Muscle of leg (tissue), 11 donors: ENCODE data around the gene C2orf80. TPM values are rescaled to one million over a fixed set of nuclear protein-coding genes. Genes with fewer than 3 reads are reported as not detected.
"Not testable (repeated sequence)": the region's sequence is repeated elsewhere in the genome, so short reads cannot be mapped to it uniquely, and the experiment has no call there.

ENCODE experiments used
- DNase-seq: peaks from one replicate; pipeline ENCODE4 v3.0.0; 2013
- H3K27ac ChIP-seq: one replicate; pipeline ENCODE4 v1.5.1; 2013; ENCODE audit warnings: mild to moderate bottlenecking, low read length, control low read depth
- H3K27me3 ChIP-seq: one replicate; pipeline ENCODE4 v1.6.1; 2013; ENCODE audit warnings: low read length; ENCODE audit not compliant: control insufficient read depth, insufficient read depth
- H3K36me3 ChIP-seq: one replicate; pipeline ENCODE4 v1.6.1; 2013; ENCODE audit warnings: low read length; ENCODE audit not compliant: control insufficient read depth, insufficient read depth
- H3K4me1 ChIP-seq: one replicate; pipeline ENCODE4 v1.6.1; 2013; ENCODE audit warnings: low read length; ENCODE audit not compliant: control insufficient read depth, insufficient read depth
- H3K4me3 ChIP-seq: one replicate; pipeline ENCODE4 v1.5.1; 2013; ENCODE audit warnings: low read length, control low read depth
- H3K9me3 ChIP-seq: replicated peaks from 2 replicates; pipeline ENCODE4 v1.6.1; 2013; ENCODE audit warnings: low read depth, low read length; ENCODE audit not compliant: control insufficient read depth
- WGBS: methylation state at CpG from one replicate; pipeline ENCODE4 v1.1.5; 2013; ENCODE audit warnings: missing lambda C conversion rate; ENCODE audit not compliant: insufficient coverage; 5-methylcytosine and 5-hydroxymethylcytosine counted together
- polyA plus RNA-seq, 8 donors: library from polyadenylated mRNA; unstranded; fragments of 120-200 nt; gene quantifications; one replicate each; pipeline versions ENCODE4 v1.2.1 to v1.2.3, GENCODE V29; 2013; ENCODE audit warnings: inconsistent platforms in 1 of 8, low replicate concordance in 1 of 8; ENCODE audit not compliant: insufficient read length in 8 of 8, insufficient read depth in 1 of 8
- total RNA-seq: library from RNA; stranded (reverse); fragments of 120-200 nt; gene quantifications from one replicate; pipeline ENCODE4 v1.2.4, GENCODE V29; 2013

The C2orf80 gene
- total and polyA plus RNA-seq, 9 donors, result not detected

- WGBS, result no CpG with 5 or more reads among the region's 1 CpG
Observed at GRCh38 chr2:208122248-208122647, 67.6 kb downstream of the C2orf80 start.

DNA sequence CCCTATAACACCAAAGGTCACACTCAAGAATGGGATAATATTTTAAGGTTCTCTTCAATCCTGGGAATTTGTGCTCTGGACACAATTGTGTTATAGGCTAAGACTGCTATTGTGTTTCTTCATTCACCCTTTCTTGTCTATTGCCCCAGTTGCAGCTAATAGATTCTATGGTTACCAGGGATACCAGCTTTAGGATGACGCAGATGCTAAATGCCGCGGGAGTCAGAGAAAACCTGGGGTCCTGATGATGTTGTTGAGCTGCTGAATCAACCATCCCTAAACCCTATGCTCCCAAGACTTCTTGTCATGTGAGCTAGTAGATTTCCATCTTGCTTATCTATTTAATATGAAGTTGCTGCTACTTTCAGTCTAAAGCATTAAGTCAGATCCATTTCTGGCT lies 70.9 kb downstream of the C2orf80 start:
- H3K9me3 ChIP-seq, result no peaks in the 10 kb centered on the region
- no peak overlapping the region for H3K4me3 ChIP-seq
- no CpG with 5 or more reads among the region's 3 CpGs for WGBS
- no peak overlapping the region for H3K27ac ChIP-seq
- no peaks in the 10 kb centered on the region for H3K36me3 ChIP-seq
- no peaks in the 10 kb centered on the region for H3K4me1 ChIP-seq
- no peaks in the 10 kb centered on the region for H3K27me3 ChIP-seq
- DNase-seq, result no peak

More at GRCh38 chr2:208122248-208122647, 67.6 kb downstream of the C2orf80 start:
- no peak for DNase-seq
- Histone ChIP-seq H3K27me3 (peaks cover 7% of the 10 kb centered on the region), H3K9me3 (no peaks in the 10 kb centered on the region), H3K4me3 (no peak overlapping the region), H3K27ac (no peak overlapping the region), H3K4me1 (no peaks in the 10 kb centered on the region), H3K36me3 (no peaks in the 10 kb centered on the region)

- H3K4me3 ChIP-seq, H3K4me1 ChIP-seq, H3K27ac ChIP-seq, H3K9me3 ChIP-seq, H3K36me3 ChIP-seq, H3K27me3 ChIP-seq, DNase-seq: not testable (repeated sequence)
- WGBS, result 100% methylated on average over 5 of the region's 11 CpGs
Observed at GRCh38 chr2:208117390-208117789, 72.4 kb downstream of the C2orf80 start.

Other genes starting within 250 kb of the C2orf80 start
- 8.7 TPM for gene PLEKHM3, start 164.5 kb downstream of the C2orf80 start, total RNA-seq
- 1 to 10 TPM; 6.2 to 9.5 (median 7.2) TPM for gene PLEKHM3, start 164.5 kb downstream of the C2orf80 start, polyA plus RNA-seq
- gene CRYGD, start 65.5 kb downstream of the C2orf80 start, total RNA-seq, result not detected
- not detected for gene CRYGD, start 65.5 kb downstream of the C2orf80 start, polyA plus RNA-seq
- gene CRYGC, start 60.2 kb downstream of the C2orf80 start, total RNA-seq, result not detected
- gene CRYGC, start 60.2 kb downstream of the C2orf80 start, polyA plus RNA-seq, result not detected
- gene CRYGB, start 43.9 kb downstream of the C2orf80 start, total RNA-seq, result not detected
- gene CRYGB, start 43.9 kb downstream of the C2orf80 start, polyA plus RNA-seq, result not detected
- not detected for gene CRYGA, start 26.4 kb downstream of the C2orf80 start, total RNA-seq
- not detected for gene CRYGA, start 26.4 kb downstream of the C2orf80 start, polyA plus RNA-seq
- 37.2 TPM for gene IDH1, start 65.0 kb upstream of the C2orf80 start, total RNA-seq
- gene IDH1, start 65.0 kb upstream of the C2orf80 start, polyA plus RNA-seq, result 10 to 100 TPM; 33.3 to 43.7 (median 36.1) TPM
- 26.6 TPM for gene PIKFYVE, start 76.2 kb upstream of the C2orf80 start, total RNA-seq
- gene PIKFYVE, start 76.2 kb upstream of the C2orf80 start, polyA plus RNA-seq, result 10 to 100 TPM; 10.6 to 18.2 (median 15.4) TPM
- 1.2 TPM for gene PTH2R, start 216.8 kb upstream of the C2orf80 start, total RNA-seq
- gene PTH2R, start 216.8 kb upstream of the C2orf80 start, polyA plus RNA-seq, result 1 to 10 TPM in 1 of 8 donors, under 1 TPM in 6, not detected in 1; 0.11 to 2.2 (median 0.29) TPM